Immature natural killer cell (primary cell): ENCODE results near the gene VWA5B2. TPM values are rescaled to one million over a fixed set of nuclear protein-coding genes. Genes with fewer than 3 reads are reported as not detected.
A peak's percentile ranks its signal among the peaks of the same experiment; 100 is the strongest.

ENCODE experiments used
- DNase-seq, 3 donors: peaks; one replicate each; pipeline ENCODE4 v3.0.0; 2022; ENCODE audit warnings: mixed read lengths in 1 of 3
- H3K27ac Mint-ChIP-seq, 6 donors: one replicate each; pipeline ENCODE4 v1.8.0; 2020; ENCODE audit warnings: mixed read lengths in 6 of 6, mild to moderate bottlenecking in 5 of 6, inconsistent platforms in 4 of 6, moderate library complexity in 3 of 6
- H3K27me3 Mint-ChIP-seq, 3 donors: one replicate each; pipeline ENCODE4 v1.8.0; 2020 to 2021; ENCODE audit warnings: low read depth in 3 of 3, mild to moderate bottlenecking in 3 of 3, mixed read lengths in 3 of 3, moderate library complexity in 3 of 3, inconsistent platforms in 1 of 3
- H3K36me3 Mint-ChIP-seq, 3 donors: one replicate each; pipeline ENCODE4 v1.8.0; 2020; ENCODE audit warnings: mixed read lengths in 3 of 3, inconsistent platforms in 2 of 3, mild to moderate bottlenecking in 2 of 3
- H3K4me1 Mint-ChIP-seq, 2 donors: one replicate each; pipeline ENCODE4 v1.8.0; 2020; ENCODE audit warnings: inconsistent platforms in 2 of 2, mild to moderate bottlenecking in 2 of 2, mixed read lengths in 2 of 2, moderate library complexity in 1 of 2
- H3K4me3 Mint-ChIP-seq, 5 donors: one replicate each; pipeline ENCODE4 v1.8.0; 2020; ENCODE audit warnings: mild to moderate bottlenecking in 5 of 5, mixed read lengths in 5 of 5, inconsistent platforms in 3 of 5, moderate library complexity in 3 of 5
- H3K9me3 Mint-ChIP-seq, 6 donors: one replicate each; pipeline ENCODE4 v1.8.0; 2020; ENCODE audit warnings: mild to moderate bottlenecking in 6 of 6, mixed read lengths in 6 of 6, inconsistent platforms in 4 of 6, moderate library complexity in 3 of 6
- polyA plus RNA-seq, 3 donors: library from polyadenylated mRNA; unstranded; fragments of 300-500 nt; fragmentation: Illumina TruSeq; gene quantifications; one replicate each; pipeline ENCODE4 v1.2.3, GENCODE V29; 2021

VWA5B2 gene
- polyA plus RNA-seq, 3 donors from 2014 or later, result not detected

- Mint-ChIP-seq H3K36me3 (no peaks in the 10 kb centered on the region), H3K9me3 (peaks cover 0 to 2% (median 0%) of the 10 kb centered on the region in 6 donors), H3K4me3 (no peak overlapping the region), H3K4me1 (no peaks in the 10 kb centered on the region), H3K27ac (no peak overlapping the region), H3K27me3 (peaks cover 4 to 7% (median 6%) of the 10 kb centered on the region in 3 donors)
- no peak for DNase-seq
Measured at GRCh38 chr3:184283681-184284080, 54.3 kb downstream of the VWA5B2 start.

GRCh38 chr3:184284696-184285095 lies 55.3 kb downstream of the VWA5B2 start:
- Mint-ChIP-seq H3K9me3 (peaks cover 0 to 2% (median 0%) of the 10 kb centered on the region in 6 donors), H3K27me3 (peaks cover 5 to 6% (median 6%) of the 10 kb centered on the region in 3 donors), H3K4me3 (no peak overlapping the region), H3K27ac (no peak overlapping the region), H3K4me1 (no peaks in the 10 kb centered on the region), H3K36me3 (no peaks in the 10 kb centered on the region)
- peak in 1 of 3 donors; percentile 4 for DNase-seq

- peak; percentile 24 to 33 (median 28) for DNase-seq
- Mint-ChIP-seq H3K27ac (no peak overlapping the region), H3K36me3 (no peaks in the 10 kb centered on the region), H3K4me1 (no peaks in the 10 kb centered on the region), H3K27me3 (peaks cover 4 to 6% (median 5%) of the 10 kb centered on the region in 3 donors), H3K4me3 (no peak overlapping the region), H3K9me3 (no peaks in the 10 kb centered on the region)
Measured at GRCh38 chr3:184289426-184289938, 60.1 kb downstream of the VWA5B2 start.

GRCh38 chr3:184290331-184290730 lies 60.9 kb downstream of the VWA5B2 start:
- H3K9me3 Mint-ChIP-seq, result no peaks in the 10 kb centered on the region
- no peak for DNase-seq
- peaks cover 4 to 6% (median 5%) of the 10 kb centered on the region in 3 donors for H3K27me3 Mint-ChIP-seq
- no peak overlapping the region for H3K4me3 Mint-ChIP-seq
- no peak overlapping the region for H3K27ac Mint-ChIP-seq
- H3K4me1 Mint-ChIP-seq, result no peaks in the 10 kb centered on the region
- H3K36me3 Mint-ChIP-seq, result no peaks in the 10 kb centered on the region

GRCh38 chr3:184291044-184291737 lies 61.8 kb downstream of the VWA5B2 start:
- no peak overlapping the region for H3K4me3 Mint-ChIP-seq
- no peak for DNase-seq
- no peak overlapping the region for H3K27ac Mint-ChIP-seq
- H3K9me3 Mint-ChIP-seq, result no peaks in the 10 kb centered on the region
- H3K27me3 Mint-ChIP-seq, result peaks cover 2 to 4% (median 4%) of the 10 kb centered on the region in 3 donors
- H3K4me1 Mint-ChIP-seq, result no peaks in the 10 kb centered on the region
- H3K36me3 Mint-ChIP-seq, result no peaks in the 10 kb centered on the region

Other genes starting within 250 kb of the VWA5B2 start
- 10 to 100 TPM; 11.3 to 12.7 (median 11.5) TPM for gene ABCC5, start 211.7 kb upstream of the VWA5B2 start, polyA plus RNA-seq
- not detected for gene HTR3D, start 197.8 kb upstream of the VWA5B2 start, polyA plus RNA-seq
- gene HTR3C, start 176.5 kb upstream of the VWA5B2 start, polyA plus RNA-seq, result not detected
- not detected for gene HTR3E, start 132.5 kb upstream of the VWA5B2 start, polyA plus RNA-seq
- 10 to 100 TPM; 34.6 to 51.5 (median 50.2) TPM for gene EIF2B5, start 94.2 kb upstream of the VWA5B2 start, polyA plus RNA-seq
- gene DVL3, start 74.2 kb upstream of the VWA5B2 start, polyA plus RNA-seq, result 10 to 100 TPM; 12.7 to 13.4 (median 13.2) TPM
- gene AP2M1, start 54.7 kb upstream of the VWA5B2 start, polyA plus RNA-seq, result 100 to 1,000 TPM; 270 to 364 (median 329) TPM
- gene ABCF3, start 43.4 kb upstream of the VWA5B2 start, polyA plus RNA-seq, result 10 to 100 TPM; 19.1 to 47.1 (median 28.9) TPM
- gene ALG3, start 19.4 kb downstream of the VWA5B2 start, polyA plus RNA-seq, result 10 to 100 TPM; 35.7 to 62.5 (median 46.8) TPM
- 1 to 10 TPM; 1.7 to 5.4 (median 3.3) TPM for gene EEF1AKMT4, start 20.1 kb downstream of the VWA5B2 start, polyA plus RNA-seq
- gene CAMK2N2, start 32.0 kb downstream of the VWA5B2 start, polyA plus RNA-seq, result not detected
- not detected for gene ECE2, start 46.4 kb downstream of the VWA5B2 start, polyA plus RNA-seq
- gene PSMD2, start 69.7 kb downstream of the VWA5B2 start, polyA plus RNA-seq, result 100 to 1,000 TPM; 169 to 295 (median 250) TPM
- gene EIF4G1, start 85.0 kb downstream of the VWA5B2 start, polyA plus RNA-seq, result 10 to 100 TPM in 2 of 3 donors, 1 to 10 TPM in 1; 6.4 to 55.9 (median 13.4) TPM
- gene FAM131A, start 108.0 kb downstream of the VWA5B2 start, polyA plus RNA-seq, result 1 to 10 TPM; 2.4 to 3.0 (median 2.8) TPM
- under 1 TPM in 2 of 3 donors, not detected in 1; 0.57 to 0.76 TPM for gene CLCN2, start 132.0 kb downstream of the VWA5B2 start, polyA plus RNA-seq
- 10 to 100 TPM; 57.2 to 61.2 (median 59.5) TPM for gene POLR2H, start 132.1 kb downstream of the VWA5B2 start, polyA plus RNA-seq
- gene THPO, start 148.6 kb downstream of the VWA5B2 start, polyA plus RNA-seq, result not detected
- gene CHRD, start 150.5 kb downstream of the VWA5B2 start, polyA plus RNA-seq, result not detected